NCI-H460 (cell line): ENCODE results near the gene COL4A1. TPM values are rescaled to one million over a fixed set of nuclear protein-coding genes. Genes with fewer than 3 reads are reported as not detected.

Experiments used
- DNase-seq: peaks from one replicate; pipeline ENCODE4 v3.0.0-alpha.2; 2016; ENCODE audit warnings: low read depth; ENCODE audit errors: extremely low read depth
- total RNA-seq: library from RNA; depleted of rRNA; stranded (reverse); fragments of >200 nt; shearing (Covaris generic); gene quantifications from 2 replicates; pipeline ENCODE4 v1.2.3, GENCODE V29; 2014

COL4A1 gene
- total RNA-seq, 1 experiment from 2014 or later, result 7.3 TPM

GRCh38 chr13:110228936-110229904, 77.7 kb downstream of the COL4A1 start:
- DNase-seq, result no peak

- DNase-seq, result no peak
Observed at GRCh38 chr13:110227864-110228643, 78.9 kb downstream of the COL4A1 start.

- DNase-seq, result no peak
Observed at GRCh38 chr13:110227416-110227815, 79.5 kb downstream of the COL4A1 start.

- no peak for DNase-seq
Observed at GRCh38 chr13:110225609-110226574, 81.1 kb downstream of the COL4A1 start.

- no peak for DNase-seq
Observed at GRCh38 chr13:110225003-110225402, 82.0 kb downstream of the COL4A1 start.

- DNase-seq, result no peak
Observed at GRCh38 chr13:110224519-110224918, 82.4 kb downstream of the COL4A1 start.

GRCh38 chr13:110221406-110222117, 85.4 kb downstream of the COL4A1 start:
- no peak for DNase-seq

GRCh38 chr13:110220471-110220870, 86.5 kb downstream of the COL4A1 start:
- DNase-seq, result no peak

- DNase-seq, result no peak
Observed at GRCh38 chr13:110218581-110219201, 88.3 kb downstream of the COL4A1 start.

- no peak for DNase-seq
Observed at GRCh38 chr13:110217811-110218210, 89.1 kb downstream of the COL4A1 start.

- no peak for DNase-seq
Observed at GRCh38 chr13:110217085-110217484, 89.9 kb downstream of the COL4A1 start.

GRCh38 chr13:110216398-110217041, 90.4 kb downstream of the COL4A1 start:
- DNase-seq, result no peak

- DNase-seq, result no peak
Observed at GRCh38 chr13:110216006-110216397, 91.0 kb downstream of the COL4A1 start.

GRCh38 chr13:110215606-110216005, 91.4 kb downstream of the COL4A1 start:
- no peak for DNase-seq

GRCh38 chr13:110214637-110215036, 92.3 kb downstream of the COL4A1 start:
- no peak for DNase-seq

GRCh38 chr13:110213461-110214074, 93.4 kb downstream of the COL4A1 start:
- DNase-seq, result no peak

GRCh38 chr13:110212529-110212928, 94.4 kb downstream of the COL4A1 start:
- no peak for DNase-seq

- no peak for DNase-seq
Observed at GRCh38 chr13:110211735-110212134, 95.2 kb downstream of the COL4A1 start.
